H54 (cell line): ENCODE data around the gene TDRD1.
A peak's percentile ranks its signal among the peaks of the same experiment; 100 is the strongest.

Source experiments
- DNase-seq: peaks from one replicate; pipeline ENCODE4 v3.0.0; 2011; ENCODE audit warnings: low spot score, mixed read lengths; ENCODE audit not compliant: insufficient read length
- FAIRE-seq: peaks from 3 replicates; lab custom pipeline; 2011; peaks lifted over from hg19 to GRCh38; lab: Jason Lieb, UNC
- POLR2A ChIP-seq: IDR thresholded peaks from 2 replicates; pipeline ENCODE4 v1.6.1; 2011; ENCODE audit warnings: low read depth, mild to moderate bottlenecking, low read length

Gene TDRD1

GRCh38 chr10:114189700-114190099 lies 10.5 kb downstream of the TDRD1 start:
- DNase-seq: no peak
- TF ChIP-seq POLR2A: no peak
- FAIRE-seq: no peak

- DNase-seq: no peak
- FAIRE-seq: peak; percentile 20
- TF ChIP-seq POLR2A: no peak
Observed at GRCh38 chr10:114195079-114195478, 15.9 kb downstream of the TDRD1 start.

- DNase-seq (no peak), FAIRE-seq (no peak)
- TF ChIP-seq POLR2A: no peak
Observed at GRCh38 chr10:114199239-114199638, 20.1 kb downstream of the TDRD1 start.

- DNase-seq (no peak), FAIRE-seq (no peak)
- TF ChIP-seq POLR2A: no peak
Observed at GRCh38 chr10:114202812-114203211, 23.7 kb downstream of the TDRD1 start.

- DNase-seq (no peak), FAIRE-seq (no peak)
- TF ChIP-seq POLR2A: no peak
Observed at GRCh38 chr10:114206902-114207301, 27.7 kb downstream of the TDRD1 start.

- TF ChIP-seq POLR2A: no peak
- DNase-seq (no peak), FAIRE-seq (no peak)
Observed at GRCh38 chr10:114207349-114207748, 28.2 kb downstream of the TDRD1 start.

GRCh38 chr10:114208351-114208750 lies 29.2 kb downstream of the TDRD1 start:
- no peak for TF ChIP-seq POLR2A
- FAIRE-seq (no peak), DNase-seq (no peak)

- DNase-seq: no peak
- no peak for FAIRE-seq
- TF ChIP-seq POLR2A: no peak
Observed at GRCh38 chr10:114212153-114212552, 33.0 kb downstream of the TDRD1 start.

GRCh38 chr10:114215033-114215432 lies 35.9 kb downstream of the TDRD1 start:
- DNase-seq: no peak
- no peak for FAIRE-seq
- no peak for TF ChIP-seq POLR2A

GRCh38 chr10:114220281-114220680 lies 41.1 kb downstream of the TDRD1 start:
- no peak for DNase-seq
- no peak for TF ChIP-seq POLR2A
- no peak for FAIRE-seq

GRCh38 chr10:114221235-114221634 lies 42.1 kb downstream of the TDRD1 start:
- DNase-seq (no peak), FAIRE-seq (no peak)
- no peak for TF ChIP-seq POLR2A

GRCh38 chr10:114223066-114223465 lies 43.9 kb downstream of the TDRD1 start:
- no peak for TF ChIP-seq POLR2A
- no peak for FAIRE-seq

GRCh38 chr10:114228156-114228555 lies 49.0 kb downstream of the TDRD1 start:
- TF ChIP-seq POLR2A: no peak
- no peak for FAIRE-seq
- no peak for DNase-seq

More at GRCh38 chr10:114223066-114223465, 43.9 kb downstream of the TDRD1 start:
- no peak for DNase-seq

GRCh38 chr10:114232561-114233176 lies 53.5 kb downstream of the TDRD1 start:
- no peak for TF ChIP-seq POLR2A
- DNase-seq: no peak
- FAIRE-seq: no peak

GRCh38 chr10:114233482-114233881 lies 54.3 kb downstream of the TDRD1 start:
- FAIRE-seq: no peak
- TF ChIP-seq POLR2A: no peak
- no peak for DNase-seq
